T-helper 9 cell (primary cell): ENCODE results near the gene HNRNPDL.
"Not testable (repeated sequence)": the region's sequence is repeated elsewhere in the genome, so short reads cannot be mapped to it uniquely, and the experiment has no call there.

Experiments
- DNase-seq: peaks from one replicate; pipeline ENCODE4 v3.0.0-alpha.2; 2020

HNRNPDL gene

GRCh38 chr4:82431831-82432230, 1.6 kb upstream of the HNRNPDL start:
- DNase-seq = no peak

GRCh38 chr4:82430964-82431745, 893 bp upstream of the HNRNPDL start:
- peak; percentile 37 for DNase-seq

GRCh38 chr4:82429728-82430192, 502 bp downstream of the HNRNPDL start:
- DNase-seq = no peak

GRCh38 chr4:82428969-82429727, 1.1 kb downstream of the HNRNPDL start:
- DNase-seq = peak; percentile 92

- no peak for DNase-seq
These were observed 1.7 kb downstream of the HNRNPDL start for GRCh38 chr4:82428526-82428968.

- no peak for DNase-seq
These were observed 4.8 kb downstream of the HNRNPDL start for GRCh38 chr4:82425478-82425877.

- DNase-seq = no peak
These were observed 6.8 kb downstream of the HNRNPDL start for GRCh38 chr4:82423245-82424054.

- DNase-seq = no peak
These were observed 7.6 kb downstream of the HNRNPDL start for GRCh38 chr4:82422616-82423015.

- DNase-seq = no peak
These were observed 8.3 kb downstream of the HNRNPDL start for GRCh38 chr4:82421796-82422560.

GRCh38 chr4:82419451-82419850, 10.8 kb downstream of the HNRNPDL start:
- no peak for DNase-seq

GRCh38 chr4:82415922-82416365, 14.3 kb downstream of the HNRNPDL start:
- no peak for DNase-seq

- DNase-seq = not testable (repeated sequence)
These were observed 15.2 kb downstream of the HNRNPDL start for GRCh38 chr4:82415061-82415460.

- no peak for DNase-seq
These were observed 26.5 kb downstream of the HNRNPDL start for GRCh38 chr4:82403725-82404124.

- no peak for DNase-seq
These were observed 28.0 kb downstream of the HNRNPDL start for GRCh38 chr4:82402196-82402775.

- DNase-seq = no peak
These were observed 28.7 kb downstream of the HNRNPDL start for GRCh38 chr4:82401600-82401999.

- DNase-seq = no peak
These were observed 32.0 kb downstream of the HNRNPDL start for GRCh38 chr4:82398263-82398662.

- no peak for DNase-seq
These were observed 32.7 kb downstream of the HNRNPDL start for GRCh38 chr4:82397527-82397926.

GRCh38 chr4:82394896-82395295, 35.4 kb downstream of the HNRNPDL start:
- no peak for DNase-seq

GRCh38 chr4:82390061-82390460, 40.2 kb downstream of the HNRNPDL start:
- not testable (repeated sequence) for DNase-seq

GRCh38 chr4:82388405-82388804, 41.9 kb downstream of the HNRNPDL start:
- no peak for DNase-seq

GRCh38 chr4:82386312-82386711, 44.0 kb downstream of the HNRNPDL start:
- DNase-seq = not testable (repeated sequence)

GRCh38 chr4:82382751-82383150, 47.5 kb downstream of the HNRNPDL start:
- no peak for DNase-seq
